Esophagus muscularis mucosa (tissue), 4 donors: ENCODE results near the gene KCTD5.

Source experiments
- EP300 ChIP-seq: sonication (generic); formaldehyde crosslinking; IDR thresholded peaks from one replicate; pipeline ENCODE4 v1.6.1; 2017; ENCODE audit warnings: antibody characterized with exemption
- POLR2AphosphoS5 ChIP-seq, 2 donors: sonication (generic); formaldehyde crosslinking; IDR thresholded peaks; one replicate each; pipeline ENCODE4 v1.6.1; 2017; ENCODE audit warnings: antibody characterized with exemption in 2 of 2
- TF ChIP-seq, protein P1 (sequence below), 3 experiments: fragments of 200-600 bp in 2 of 3; fragments of 450-650 bp in 1 of 3; sonication (generic) in 2 of 3; IDR thresholded peaks; one replicate each; pipeline ENCODE4 v1.5.1; 2017 to 2019; ENCODE audit warnings: antibody characterized with exemption in 3 of 3, mild to moderate bottlenecking in 2 of 3, moderate library complexity in 1 of 3

GRCh38 chr16:2737238-2737605, 54.9 kb downstream of the KCTD5 start:
- TF ChIP-seq EP300: no peak
- TF ChIP-seq, protein P1, sequence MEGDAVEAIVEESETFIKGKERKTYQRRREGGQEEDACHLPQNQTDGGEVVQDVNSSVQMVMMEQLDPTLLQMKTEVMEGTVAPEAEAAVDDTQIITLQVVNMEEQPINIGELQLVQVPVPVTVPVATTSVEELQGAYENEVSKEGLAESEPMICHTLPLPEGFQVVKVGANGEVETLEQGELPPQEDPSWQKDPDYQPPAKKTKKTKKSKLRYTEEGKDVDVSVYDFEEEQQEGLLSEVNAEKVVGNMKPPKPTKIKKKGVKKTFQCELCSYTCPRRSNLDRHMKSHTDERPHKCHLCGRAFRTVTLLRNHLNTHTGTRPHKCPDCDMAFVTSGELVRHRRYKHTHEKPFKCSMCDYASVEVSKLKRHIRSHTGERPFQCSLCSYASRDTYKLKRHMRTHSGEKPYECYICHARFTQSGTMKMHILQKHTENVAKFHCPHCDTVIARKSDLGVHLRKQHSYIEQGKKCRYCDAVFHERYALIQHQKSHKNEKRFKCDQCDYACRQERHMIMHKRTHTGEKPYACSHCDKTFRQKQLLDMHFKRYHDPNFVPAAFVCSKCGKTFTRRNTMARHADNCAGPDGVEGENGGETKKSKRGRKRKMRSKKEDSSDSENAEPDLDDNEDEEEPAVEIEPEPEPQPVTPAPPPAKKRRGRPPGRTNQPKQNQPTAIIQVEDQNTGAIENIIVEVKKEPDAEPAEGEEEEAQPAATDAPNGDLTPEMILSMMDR (IDR thresholded peaks at IDR 0.05): no peak
- no peak for TF ChIP-seq POLR2AphosphoS5 (IDR thresholded peaks at IDR 0.05)
